ENCODE data around the gene RCVRN. TPM values are rescaled to one million over a fixed set of nuclear protein-coding genes. Genes with fewer than 3 reads are reported as not detected.

The RCVRN gene
- total RNA-seq: not detected in 2 replicates

DNA sequence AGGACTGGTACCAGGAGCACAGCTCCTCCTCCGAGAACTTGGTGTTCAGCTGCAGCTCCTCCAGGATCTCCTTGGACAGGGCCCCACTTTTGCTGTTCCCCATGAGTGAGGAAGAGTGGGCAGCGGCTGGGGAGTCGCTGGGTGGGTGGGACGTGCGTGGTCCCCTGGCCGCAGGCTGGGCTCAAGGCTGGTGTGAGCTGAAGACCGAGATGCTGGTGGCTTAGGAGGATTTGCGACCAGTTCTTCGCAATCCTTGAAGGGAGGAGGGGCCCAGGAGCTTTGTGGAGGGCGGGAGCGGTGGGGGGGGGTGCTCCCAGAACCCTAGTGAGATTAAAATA, at the start of gene RCVRN:
Gene RCVRN, minus strand, starts transcription at position 194 of the 338 bp plus-strand sequence. Its CDS starts 91 bp downstream, at position 103.
- no peak for DNase-seq (ENCODE audit: low read depth, low spot score)

GRCh38 chr17:9953492-9953891, 48.4 kb upstream of the RCVRN start:
- DNase-seq (ENCODE audit: low read depth, low spot score): no peak

- DNase-seq (ENCODE audit: low read depth, low spot score): no peak
Measured at GRCh38 chr17:9951803-9952202, 46.7 kb upstream of the RCVRN start.

GRCh38 chr17:9948928-9949327, 43.9 kb upstream of the RCVRN start:
- DNase-seq (ENCODE audit: low read depth, low spot score): no peak

- no peak for DNase-seq (ENCODE audit: low read depth, low spot score)
Measured at GRCh38 chr17:9944704-9945103, 39.6 kb upstream of the RCVRN start.

- DNase-seq (ENCODE audit: low read depth, low spot score): no peak
Measured at GRCh38 chr17:9943343-9943742, 38.3 kb upstream of the RCVRN start.

DNA sequence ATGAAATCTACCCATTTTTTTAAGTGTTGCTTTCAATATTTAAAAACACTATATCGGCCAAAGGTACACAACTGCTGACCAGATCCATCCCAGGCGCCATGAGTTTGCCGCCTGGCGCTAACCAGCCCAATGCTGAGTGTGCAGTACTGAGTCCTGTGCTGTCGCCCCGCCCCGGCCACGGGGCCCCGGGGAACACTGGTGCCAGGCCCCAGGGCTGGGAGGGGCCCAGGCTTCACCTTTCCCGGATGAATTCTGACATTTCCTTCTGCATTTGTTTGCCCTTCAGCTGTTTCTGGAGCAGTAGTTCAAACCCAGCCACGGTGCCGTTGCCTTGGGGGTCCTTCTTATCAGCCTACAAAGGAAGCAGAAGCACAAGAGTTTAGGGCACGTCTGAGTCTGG, 37.8 kb upstream of the RCVRN start:
- no peak for DNase-seq (ENCODE audit: low read depth, low spot score)

DNA sequence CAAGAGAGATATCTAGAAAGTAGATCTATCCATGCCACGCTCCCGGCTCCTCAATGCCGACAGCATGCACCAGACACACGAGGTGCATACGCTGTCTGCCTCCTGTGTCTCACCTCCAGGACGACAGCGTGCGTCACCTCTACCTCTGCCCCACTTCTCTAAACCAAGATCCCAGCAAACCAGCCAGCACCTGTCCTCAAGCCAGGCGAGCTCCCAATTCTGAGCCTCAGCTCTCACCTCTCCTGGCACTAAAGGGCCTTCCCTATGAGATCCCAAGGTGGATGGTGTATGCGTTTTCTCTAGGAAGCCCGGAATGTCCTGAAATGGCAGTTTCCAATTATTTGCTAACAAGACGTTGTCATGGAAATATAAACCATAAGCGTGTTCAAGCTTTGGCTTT, 36.2 kb upstream of the RCVRN start:
- no peak for DNase-seq (ENCODE audit: low read depth, low spot score)

DNA sequence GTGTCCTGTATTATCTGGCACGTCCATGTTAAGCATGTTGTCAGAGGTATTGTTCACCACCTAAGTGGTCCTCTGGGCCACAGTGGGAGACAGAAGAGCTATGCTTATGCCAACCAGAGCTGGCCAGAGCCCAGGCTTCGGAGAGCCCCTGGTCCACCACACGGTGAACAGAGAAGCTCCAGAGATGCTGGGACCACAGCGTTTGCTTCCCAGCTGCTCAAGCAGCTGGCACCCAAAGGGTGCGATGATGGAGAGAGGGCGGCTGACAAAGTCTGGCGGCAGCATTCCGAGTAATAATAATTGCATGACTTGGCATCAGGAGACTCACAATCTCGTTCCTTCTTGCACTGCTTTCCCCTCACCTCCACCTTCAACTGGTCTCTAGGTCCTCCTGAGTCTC, 35.8 kb upstream of the RCVRN start:
- DNase-seq (ENCODE audit: low read depth, low spot score): no peak

- no peak for DNase-seq (ENCODE audit: low read depth, low spot score)
Measured at GRCh38 chr17:9938764-9939163, 33.7 kb upstream of the RCVRN start.

- no peak for DNase-seq (ENCODE audit: low read depth, low spot score)
Measured at GRCh38 chr17:9937901-9938300, 32.8 kb upstream of the RCVRN start.

- DNase-seq (ENCODE audit: low read depth, low spot score): no peak
Measured at GRCh38 chr17:9937241-9937761, 32.2 kb upstream of the RCVRN start.

DNA sequence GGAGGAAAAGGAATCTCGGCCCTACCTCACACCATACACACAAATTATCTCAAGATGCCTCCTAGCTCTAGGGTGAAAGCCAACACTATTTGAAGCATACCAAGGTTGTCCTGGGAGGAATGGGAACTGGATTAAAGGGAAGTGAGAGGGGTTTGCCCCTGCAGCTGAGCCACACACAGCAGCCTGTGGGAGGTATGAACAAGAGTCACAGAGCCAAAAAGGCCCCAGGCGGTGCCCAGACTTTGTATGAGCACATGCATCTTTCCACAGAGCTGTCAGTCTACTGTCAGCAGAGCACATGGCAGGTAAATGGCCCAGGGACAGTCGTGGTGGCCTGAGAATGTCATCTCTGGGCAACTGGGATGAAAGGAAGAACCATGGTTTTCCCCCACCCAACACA, 31.0 kb upstream of the RCVRN start:
- no peak for DNase-seq (ENCODE audit: low read depth, low spot score)

DNA sequence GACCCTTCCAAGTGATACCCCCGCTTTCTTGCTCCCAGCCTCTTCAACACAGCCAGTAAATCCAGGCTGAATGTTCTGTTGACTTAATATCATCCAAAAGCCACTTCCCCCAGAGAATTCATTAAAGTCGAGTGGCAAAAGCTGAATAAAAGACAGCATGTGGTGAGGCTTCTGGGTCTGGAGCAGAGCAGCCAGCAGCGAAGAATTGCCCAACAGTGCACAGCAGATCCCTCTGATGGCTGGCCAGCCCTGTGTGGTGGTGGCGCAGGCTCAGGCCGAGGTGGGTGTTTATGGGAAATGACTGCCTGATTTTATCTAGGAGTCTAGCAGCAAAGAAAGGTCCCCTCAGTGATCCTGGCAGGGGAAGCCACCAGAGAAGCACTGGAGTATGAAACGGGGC, 30.3 kb upstream of the RCVRN start:
- DNase-seq (ENCODE audit: low read depth, low spot score): no peak

GRCh38 chr17:9934331-9934730, 29.3 kb upstream of the RCVRN start:
- DNase-seq (ENCODE audit: low read depth, low spot score): no peak

DNA sequence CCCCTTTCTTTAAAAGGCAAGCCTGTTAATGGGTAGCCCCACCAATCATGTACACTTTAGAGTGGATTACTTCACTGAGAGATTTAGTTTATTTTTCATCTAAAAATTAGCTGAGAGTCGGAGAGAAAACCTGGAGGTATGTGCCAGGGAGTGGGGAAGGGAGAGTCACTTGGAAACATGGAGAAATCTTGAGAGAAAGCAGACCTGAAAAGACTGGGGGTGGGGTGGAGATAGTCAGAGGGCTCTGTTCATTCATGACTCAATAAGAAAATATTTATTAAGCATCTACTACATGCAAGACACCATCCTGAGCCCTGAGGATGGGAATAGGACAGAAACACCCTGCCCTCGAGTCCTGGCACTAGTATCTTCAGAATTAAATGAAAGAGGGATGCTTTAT, 27.4 kb upstream of the RCVRN start:
- DNase-seq (ENCODE audit: low read depth, low spot score): no peak

DNA sequence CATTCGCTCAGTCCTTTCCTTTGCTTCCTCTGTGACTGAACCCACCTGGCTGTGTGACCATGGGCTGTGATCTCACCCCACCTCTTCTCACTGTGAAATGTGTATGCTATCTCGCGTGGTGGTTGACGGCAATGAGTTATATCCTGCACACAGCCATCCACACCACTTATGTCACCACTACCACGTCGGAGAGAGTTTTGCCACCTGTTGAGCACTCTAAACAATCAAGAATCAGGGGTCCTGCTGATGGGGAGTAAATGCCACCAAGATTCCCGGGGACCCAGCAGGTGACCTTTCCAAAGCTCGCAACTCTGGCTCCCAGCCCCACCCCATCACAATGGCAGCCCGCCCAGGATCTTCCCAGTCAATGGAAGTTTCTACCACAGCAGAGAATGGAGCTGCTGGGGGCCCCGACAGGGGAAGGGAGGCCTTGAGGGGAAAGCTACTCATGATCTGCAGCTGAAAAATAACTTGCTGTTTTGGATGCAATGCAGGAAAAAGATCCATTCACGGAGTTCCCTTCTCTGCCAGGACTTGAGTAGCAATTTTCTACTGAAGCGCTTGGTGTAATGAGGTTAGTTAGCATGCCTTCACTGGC, 26.2 kb upstream of the RCVRN start:
- no peak for DNase-seq (ENCODE audit: low read depth, low spot score)

DNA sequence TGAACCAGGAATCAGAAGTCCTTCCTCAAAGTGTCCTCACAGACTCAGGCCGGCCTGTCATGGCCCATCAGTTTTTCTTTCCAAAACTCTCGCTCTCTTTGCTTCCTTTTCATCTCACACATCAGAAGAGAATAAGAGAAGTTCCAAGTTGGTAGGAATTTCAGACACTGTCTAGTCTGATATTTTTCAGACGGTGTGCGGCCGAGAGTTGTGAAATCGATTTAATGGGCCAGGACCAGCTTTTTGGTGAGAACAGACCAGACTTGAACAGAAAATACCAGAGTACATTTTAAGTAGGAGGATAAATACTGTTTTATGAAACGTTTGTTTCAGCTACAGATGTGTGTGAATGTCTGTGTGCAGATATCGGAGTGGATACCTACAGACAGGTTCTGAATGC, 24.8 kb upstream of the RCVRN start:
- no peak for DNase-seq (ENCODE audit: low read depth, low spot score)

DNA sequence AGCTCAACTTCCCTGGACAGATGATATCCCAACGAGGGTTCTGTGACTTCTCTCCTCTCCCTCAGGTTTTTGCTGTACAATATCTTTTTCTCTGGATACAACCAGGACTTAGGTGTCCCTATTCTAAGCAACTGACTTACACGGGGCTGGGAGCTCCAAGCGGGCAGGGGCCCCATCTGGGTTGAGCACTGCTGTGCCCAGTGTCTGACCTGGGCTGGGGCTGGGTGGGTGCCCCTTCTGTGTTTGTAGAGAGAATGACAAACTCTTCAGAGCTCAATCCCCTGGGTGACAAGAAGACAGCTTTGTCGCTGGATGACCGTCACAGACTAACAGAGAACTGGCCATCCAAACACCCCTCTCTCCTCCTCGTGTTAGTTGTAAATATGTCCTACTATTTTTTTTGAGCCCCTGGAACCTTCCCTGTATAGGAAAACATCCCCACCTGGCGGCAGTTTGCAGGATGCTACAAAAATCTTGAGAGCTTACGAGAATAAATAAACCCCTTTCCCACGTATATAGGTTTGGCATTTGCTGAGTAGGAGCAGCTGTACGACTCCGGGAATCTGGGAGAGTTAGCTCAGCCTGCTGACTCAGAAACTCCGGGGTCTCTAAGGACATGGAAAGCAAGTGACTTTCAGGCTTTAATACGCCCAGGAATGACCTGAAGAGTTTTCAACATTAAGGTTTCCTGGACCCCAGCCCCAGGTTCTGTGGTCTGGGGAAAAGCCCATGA, 23.7 kb upstream of the RCVRN start:
- no peak for DNase-seq (ENCODE audit: low read depth, low spot score)

DNA sequence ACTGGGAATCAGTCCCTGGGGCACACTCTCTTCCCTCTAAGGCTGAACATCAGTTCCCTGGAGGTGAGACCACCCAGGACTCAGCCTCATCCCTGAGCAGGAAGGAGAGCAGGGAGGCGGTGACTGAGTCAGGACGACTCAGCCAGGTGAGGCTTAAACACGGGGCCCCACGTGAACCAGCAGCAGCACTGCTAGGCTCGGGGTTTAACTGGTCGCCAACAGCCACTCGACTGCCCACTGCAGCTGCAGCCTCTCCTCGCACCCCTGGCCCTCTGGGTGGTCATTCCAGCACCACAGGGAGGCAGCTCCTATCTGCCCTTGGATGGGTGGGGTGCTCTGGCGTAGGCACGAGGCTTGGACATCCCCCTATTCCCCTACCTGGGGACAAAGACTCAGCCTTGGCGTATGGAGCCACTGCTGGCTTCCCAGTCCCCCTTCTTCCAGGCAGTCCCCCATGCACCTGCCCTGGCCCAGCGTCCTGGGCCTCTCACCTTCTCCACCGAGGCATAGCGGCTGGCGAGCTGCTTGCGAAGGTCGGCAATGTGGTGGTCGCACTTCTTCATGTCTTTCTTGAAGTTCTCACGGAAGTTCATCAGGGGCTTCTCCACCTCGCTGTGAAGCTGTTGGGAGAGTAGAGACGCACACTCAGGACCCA, 21.2 kb upstream of the RCVRN start:
- DNase-seq (ENCODE audit: low read depth, low spot score): no peak

GRCh38 chr17:9925457-9925856, 20.4 kb upstream of the RCVRN start:
- no peak for DNase-seq (ENCODE audit: low read depth, low spot score)

DNA sequence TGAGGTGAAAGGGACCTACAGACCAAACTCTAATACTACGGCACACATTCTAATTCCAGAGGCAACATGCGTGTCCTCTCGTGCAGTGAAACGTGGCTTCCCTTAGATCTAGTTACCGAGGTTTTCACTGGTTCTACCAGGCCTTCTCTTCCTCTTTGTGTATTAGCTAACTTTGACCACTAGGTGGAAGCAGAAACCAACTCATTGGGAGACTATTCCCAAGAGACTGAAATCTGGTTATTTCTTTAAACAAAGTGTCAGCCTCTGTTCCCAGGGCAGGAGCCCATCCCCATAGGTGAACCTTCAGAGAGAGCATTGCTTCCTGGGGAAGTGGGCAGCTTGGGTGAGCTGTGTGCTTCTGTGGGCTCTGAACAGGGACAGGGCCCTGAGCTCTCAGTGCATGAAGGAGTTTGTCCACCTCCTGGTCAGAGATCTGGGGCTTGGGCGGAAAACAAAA, 19.7 kb upstream of the RCVRN start:
- no peak for DNase-seq (ENCODE audit: low read depth, low spot score)

Measured in pulmonary artery endothelial cell (primary cell).